H9 (cell line): ENCODE data around the gene APOL5. TPM values are rescaled to one million over a fixed set of nuclear protein-coding genes. Genes with fewer than 3 reads are reported as not detected.

ENCODE experiments used
- DNase-seq: peaks from one replicate; pipeline ENCODE4 v3.0.0-alpha.2; 2017
- H2AFZ ChIP-seq: one replicate; pipeline ENCODE4 v1.6.1; 2013; ENCODE audit warnings: mild to moderate bottlenecking, low read length, control low read depth, moderate library complexity
- H2AK5ac ChIP-seq: 2 replicates; pipeline ENCODE4 v1.6.1; 2013; ENCODE audit warnings: low read length, control low read depth, mixed read lengths; ENCODE audit not compliant: insufficient read length
- H2BK120ac ChIP-seq: one replicate; pipeline ENCODE4 v1.6.1; 2013; ENCODE audit warnings: low read depth, mild to moderate bottlenecking, low read length, control low read depth, inconsistent platforms; ENCODE audit not compliant: poor library complexity, severe bottlenecking
- H2BK12ac ChIP-seq: 2 replicates; pipeline ENCODE4 v1.6.1; 2013; ENCODE audit warnings: low read length, control low read depth, mixed read lengths, low read depth; ENCODE audit not compliant: insufficient read length
- H2BK15ac ChIP-seq: 2 replicates; pipeline ENCODE4 v1.6.1; 2013; ENCODE audit warnings: low read depth, low read length, control low read depth
- H2BK20ac ChIP-seq: one replicate; pipeline ENCODE4 v1.6.1; 2013; ENCODE audit warnings: low read depth, mild to moderate bottlenecking, low read length, control low read depth, inconsistent platforms; ENCODE audit not compliant: poor library complexity, severe bottlenecking
- H2BK5ac ChIP-seq: 2 replicates; pipeline ENCODE4 v1.6.1; 2013; ENCODE audit warnings: low read length, control low read depth, mixed read lengths; ENCODE audit not compliant: insufficient read length
- H3K14ac ChIP-seq: 2 replicates; pipeline ENCODE4 v1.6.1; 2013; ENCODE audit warnings: low read length, control low read depth; ENCODE audit not compliant: insufficient read depth
- H3K18ac ChIP-seq: 2 replicates; pipeline ENCODE4 v1.6.1; 2013; ENCODE audit warnings: low read depth, mild to moderate bottlenecking, mixed read lengths, low read length, control low read depth; ENCODE audit not compliant: insufficient read length
- H3K23ac ChIP-seq: 2 replicates; pipeline ENCODE4 v1.6.1; 2013; ENCODE audit warnings: low read length, control low read depth, mixed read lengths, low read depth; ENCODE audit not compliant: insufficient read length
- H3K23me2 ChIP-seq: 2 replicates; pipeline ENCODE4 v1.6.1; 2013; ENCODE audit warnings: low read depth, mild to moderate bottlenecking, mixed read lengths, low read length, control low read depth; ENCODE audit not compliant: insufficient read length, poor library complexity, severe bottlenecking
- H3K27ac ChIP-seq: 2 replicates; pipeline ENCODE4 v1.5.1; 2013; ENCODE audit warnings: low read length, control low read depth, mixed read lengths, low read depth; ENCODE audit not compliant: insufficient read length
- H3K27me3 ChIP-seq: 2 replicates; pipeline ENCODE4 v1.6.1; 2013; ENCODE audit warnings: low read length, control low read depth, inconsistent platforms; ENCODE audit not compliant: insufficient read depth
- H3K4ac ChIP-seq: 2 replicates; pipeline ENCODE4 v1.6.1; 2013; ENCODE audit warnings: low read depth, mild to moderate bottlenecking, control low read depth, inconsistent platforms, low read length, moderate library complexity
- H3K4me1 ChIP-seq: 2 replicates; pipeline ENCODE4 v1.6.1; 2013; ENCODE audit warnings: low read length, control low read depth, inconsistent platforms; ENCODE audit not compliant: insufficient read depth
- H3K4me2 ChIP-seq: 2 replicates; pipeline ENCODE4 v1.6.1; 2013; ENCODE audit warnings: low read length, control low read depth, mixed read lengths; ENCODE audit not compliant: insufficient read length, insufficient read depth
- H3K56ac ChIP-seq: 2 replicates; pipeline ENCODE4 v1.6.1; 2013; ENCODE audit warnings: low read depth, mild to moderate bottlenecking, mixed read lengths, low read length, control low read depth; ENCODE audit not compliant: insufficient read length
- H3K79me1 ChIP-seq: 2 replicates; pipeline ENCODE4 v1.6.1; 2013; ENCODE audit warnings: low read depth, mild to moderate bottlenecking, moderate library complexity, low read length, control low read depth, inconsistent platforms; ENCODE audit not compliant: insufficient read depth, poor library complexity, severe bottlenecking
- H3K79me2 ChIP-seq: 2 replicates; pipeline ENCODE4 v1.6.1; 2013; ENCODE audit warnings: low read length, control low read depth, inconsistent platforms; ENCODE audit not compliant: insufficient read depth
- H3K9ac ChIP-seq: 2 replicates; pipeline ENCODE4 v1.6.1; 2013; ENCODE audit warnings: low read length, control low read depth, mixed read lengths; ENCODE audit not compliant: insufficient read length; ENCODE audit errors: extremely low read depth
- H3K9me3 ChIP-seq: one replicate; pipeline ENCODE4 v1.6.1; 2013; ENCODE audit warnings: low read depth, low read length, inconsistent platforms; ENCODE audit not compliant: control insufficient read depth
- H3T11ph ChIP-seq: one replicate; pipeline ENCODE4 v1.6.1; 2013; ENCODE audit warnings: mild to moderate bottlenecking, low read length, control low read depth, inconsistent platforms
- H4K20me1 ChIP-seq: one replicate; pipeline ENCODE4 v1.6.1; 2013; ENCODE audit not compliant: control insufficient read depth, insufficient read length, insufficient read depth
- H4K5ac ChIP-seq: 2 replicates; pipeline ENCODE4 v1.6.1; 2013; ENCODE audit warnings: low read depth, mild to moderate bottlenecking, mixed read lengths, low read length, control low read depth; ENCODE audit not compliant: insufficient read length
- H4K8ac ChIP-seq: replicated peaks from 2 replicates; pipeline ENCODE4 v1.6.1; 2013; ENCODE audit warnings: low read length, control low read depth, mixed read lengths, low read depth; ENCODE audit not compliant: insufficient read length
- H4K91ac ChIP-seq: 2 replicates; pipeline ENCODE4 v1.6.1; 2013; ENCODE audit warnings: low read depth, mild to moderate bottlenecking, moderate library complexity, mixed read lengths, low read length, control low read depth; ENCODE audit not compliant: insufficient read length
- H3K27ac Mint-ChIP-seq, 3 experiments: 2 replicates in 2 of 3; 3 replicates in 1 of 3; pipeline ENCODE4 v1.8.0; 2020 to 2021; ENCODE audit warnings: mixed read lengths in 3 of 3, mild to moderate bottlenecking in 1 of 3, moderate library complexity in 1 of 3
- H3K27me3 Mint-ChIP-seq: 2 replicates; pipeline ENCODE4 v1.8.0; 2021; ENCODE audit warnings: low read depth, mild to moderate bottlenecking, moderate library complexity, mixed read lengths
- H3K36me3 Mint-ChIP-seq, 3 experiments: 2 replicates in 2 of 3; 3 replicates in 1 of 3; pipeline ENCODE4 v1.8.0; 2020 to 2021; ENCODE audit warnings: low read depth in 3 of 3, mixed read lengths in 3 of 3; ENCODE audit not compliant: insufficient read depth in 1 of 3
- H3K4me1 Mint-ChIP-seq, 2 experiments: 2 replicates each; pipeline ENCODE4 v1.8.0; 2020; ENCODE audit warnings: mixed read lengths in 2 of 2
- H3K4me3 Mint-ChIP-seq, 2 experiments: 2 replicates in 1 of 2; 3 replicates in 1 of 2; pipeline ENCODE4 v1.8.0; 2020 to 2021; ENCODE audit warnings: mild to moderate bottlenecking in 2 of 2, mixed read lengths in 2 of 2, moderate library complexity in 1 of 2
- H3K9me3 Mint-ChIP-seq, 2 experiments: 2 replicates in 1 of 2; 3 replicates in 1 of 2; pipeline ENCODE4 v1.8.0; 2020; ENCODE audit warnings: mild to moderate bottlenecking in 2 of 2, mixed read lengths in 2 of 2, moderate library complexity in 1 of 2
- CTCF ChIP-seq: fragments of 200-600 bp; sonication (generic); conservative IDR thresholded peaks from 3 replicates; pipeline ENCODE4 v1.8.0; 2021; ENCODE audit warnings: antibody characterized with exemption, mild to moderate bottlenecking
- WGBS: extraction: QIAGEN DNeasy Blood & Tissue Kit; methylation state at CpG from one replicate; pipeline ENCODE4 v1.1.7; 2013; ENCODE audit warnings: missing lambda C conversion rate, low lambda C conversion rate, mixed read lengths; ENCODE audit not compliant: insufficient read length; ENCODE audit errors: extremely low coverage; 5-methylcytosine and 5-hydroxymethylcytosine counted together
- total RNA-seq: library from RNA; stranded (reverse); gene quantifications from 2 replicates; pipeline ENCODE4 v1.2.1, GENCODE V29; 2021

Gene APOL5
- total RNA-seq, 1 experiment from 2014 or later = not detected

DNA sequence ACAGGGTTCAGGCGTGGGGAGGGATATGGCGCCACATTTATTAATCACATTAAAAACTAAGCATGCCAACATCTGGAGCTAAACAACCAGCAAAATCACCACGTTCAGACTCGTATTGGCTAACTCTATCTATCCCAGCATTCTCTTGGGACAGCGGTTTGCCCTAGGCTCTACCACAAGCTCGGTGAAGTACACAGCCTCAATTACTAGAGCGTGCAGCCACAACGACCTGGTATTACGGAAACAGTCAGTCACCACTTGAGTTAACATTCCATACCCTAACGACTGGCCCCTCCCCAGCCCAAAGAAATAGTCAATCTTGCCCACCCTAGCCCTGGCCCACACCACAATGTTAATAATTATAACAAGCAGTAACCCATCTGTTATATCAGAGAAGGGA, 32.1 kb downstream of the APOL5 start:
- peaks cover 2% of the 10 kb centered on the region for H4K20me1 ChIP-seq
- H3K4ac ChIP-seq = no peak overlapping the region
- no peak overlapping the region for H3K9ac ChIP-seq
- no peaks in the 10 kb centered on the region for H3K27me3 Mint-ChIP-seq
- peaks cover 9 to 18% (median 17%) of the 10 kb centered on the region in 3 experiments for H3K36me3 Mint-ChIP-seq
- H2BK5ac ChIP-seq = no peak overlapping the region
- no peak for TF ChIP-seq CTCF
- H3K23ac ChIP-seq = no peak overlapping the region
- H2BK20ac ChIP-seq = no peak overlapping the region
- no peak overlapping the region for H2AFZ ChIP-seq
- H4K5ac ChIP-seq = no peak overlapping the region
- H3K27ac Mint-ChIP-seq = peak overlapping the region; percentile 4 to 67 (median 27); a peak in 6 of 7 replicates
- H4K8ac ChIP-seq = no peak overlapping the region
- H3K9me3 ChIP-seq = no peaks in the 10 kb centered on the region
- no peak overlapping the region for H3K56ac ChIP-seq
- H3K27me3 ChIP-seq = no peaks in the 10 kb centered on the region
- peaks cover 3% of the 10 kb centered on the region for H3K23me2 ChIP-seq
- H3K9me3 Mint-ChIP-seq = no peaks in the 10 kb centered on the region
- H3K18ac ChIP-seq = no peak overlapping the region
- no peak overlapping the region for H2BK15ac ChIP-seq
- no peaks in the 10 kb centered on the region for H3K79me1 ChIP-seq
- H3K27ac ChIP-seq = no peak overlapping the region
- H3K14ac ChIP-seq = no peak overlapping the region; the same call in 1 of the 2 replicates
- H2AK5ac ChIP-seq = no peak overlapping the region
- H3K4me1 Mint-ChIP-seq = peaks cover 49 to 67% of the 10 kb centered on the region in 2 experiments
- no peak overlapping the region for H4K91ac ChIP-seq
- no peak overlapping the region for H3K4me2 ChIP-seq
- peaks cover 8% of the 10 kb centered on the region; the same call in 1 of the 2 replicates for H3K4me1 ChIP-seq
- H2BK12ac ChIP-seq = no peak overlapping the region
- H2BK120ac ChIP-seq = no peak overlapping the region
- no CpG with 5 or more reads among the region's 10 CpGs for WGBS
- H3K4me3 Mint-ChIP-seq = no peak overlapping the region
- H3K79me2 ChIP-seq = no peaks in the 10 kb centered on the region
- H3T11ph ChIP-seq = no peak overlapping the region
- no peak for DNase-seq
